Right lung (tissue), 5 donors: ENCODE data around the gene SERPINA6. TPM values are rescaled to one million over a fixed set of nuclear protein-coding genes. Genes with fewer than 3 reads are reported as not detected.
"Not testable (repeated sequence)": the region's sequence is repeated elsewhere in the genome, so short reads cannot be mapped to it uniquely, and the experiment has no call there.

ENCODE experiments used
- DNase-seq, 2 donors: peaks; one replicate each; pipeline ENCODE4 v3.0.0-alpha.2; 2013
- polyA plus RNA-seq, 5 donors: library from polyadenylated mRNA; unstranded; fragments of 120-200 nt; gene quantifications; one replicate each; pipeline versions ENCODE4 v1.2.1 to v1.2.3, GENCODE V29; 2013; ENCODE audit warnings: inconsistent platforms in 1 of 5, low replicate concordance in 1 of 5; ENCODE audit not compliant: insufficient read length in 5 of 5, insufficient read depth in 1 of 5

SERPINA6 gene
- polyA plus RNA-seq, 5 donors = 0.06 to 1.4 TPM; not detected in 3

DNA sequence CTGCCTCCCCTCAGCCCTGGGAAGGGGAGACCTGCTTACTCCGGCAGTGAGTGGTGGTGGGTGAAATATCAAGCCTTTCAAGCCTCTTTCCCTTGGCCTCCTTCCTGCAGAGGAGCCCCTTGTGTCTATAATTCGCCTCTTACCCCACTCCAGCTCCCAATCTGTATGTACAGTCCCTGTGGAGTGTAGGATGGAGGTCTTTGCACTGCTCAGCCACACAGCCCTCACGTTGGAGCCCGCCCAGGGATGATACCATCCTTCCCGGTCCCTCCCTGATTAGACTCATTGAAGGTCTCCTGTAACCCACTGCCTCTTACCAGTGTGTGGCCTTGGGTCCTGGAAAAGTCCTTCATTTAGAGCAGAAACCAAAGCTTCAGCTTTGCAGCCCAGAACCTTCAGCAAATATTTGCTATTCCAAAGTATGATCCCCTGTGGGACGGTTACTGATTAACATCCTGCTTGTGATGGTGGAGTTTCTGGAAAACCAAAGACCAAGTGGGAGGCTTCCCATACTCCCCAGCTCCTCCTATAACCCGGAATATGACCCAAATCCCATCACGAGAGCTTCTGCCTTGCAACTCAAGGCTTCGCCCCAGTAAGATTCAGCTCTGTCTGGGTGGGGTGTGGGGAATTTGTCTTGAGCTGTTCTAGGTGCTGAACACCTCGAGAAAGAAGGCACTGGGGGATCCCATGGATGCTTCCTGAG is 30.1 kb downstream of the SERPINA6 start, which contains the start of gene SERPINA10:
TSS of gene SERPINA10 (minus strand) at position 397 of the 706 bp plus-strand sequence. CDS start 2,675 bp downstream, outside the sequence.
- DNase-seq = no peak

DNA sequence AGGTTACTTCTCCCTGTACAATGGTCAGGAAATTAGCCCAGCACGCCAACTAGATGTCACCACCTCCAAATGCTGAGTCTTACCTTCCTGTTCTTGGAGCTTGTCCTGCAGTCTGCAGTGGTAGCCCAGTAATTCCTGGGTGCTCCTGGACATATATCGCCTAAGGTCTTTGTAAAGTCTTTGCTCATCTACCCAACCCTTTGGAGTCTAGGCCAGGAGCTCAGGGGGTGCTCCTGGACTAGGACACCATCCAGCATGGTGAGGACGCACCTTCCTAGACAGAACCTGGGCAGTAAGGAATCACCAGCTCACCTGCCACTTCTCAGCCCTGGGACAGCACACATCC is 30.6 kb downstream of the SERPINA6 start:
- no peak for DNase-seq

DNA sequence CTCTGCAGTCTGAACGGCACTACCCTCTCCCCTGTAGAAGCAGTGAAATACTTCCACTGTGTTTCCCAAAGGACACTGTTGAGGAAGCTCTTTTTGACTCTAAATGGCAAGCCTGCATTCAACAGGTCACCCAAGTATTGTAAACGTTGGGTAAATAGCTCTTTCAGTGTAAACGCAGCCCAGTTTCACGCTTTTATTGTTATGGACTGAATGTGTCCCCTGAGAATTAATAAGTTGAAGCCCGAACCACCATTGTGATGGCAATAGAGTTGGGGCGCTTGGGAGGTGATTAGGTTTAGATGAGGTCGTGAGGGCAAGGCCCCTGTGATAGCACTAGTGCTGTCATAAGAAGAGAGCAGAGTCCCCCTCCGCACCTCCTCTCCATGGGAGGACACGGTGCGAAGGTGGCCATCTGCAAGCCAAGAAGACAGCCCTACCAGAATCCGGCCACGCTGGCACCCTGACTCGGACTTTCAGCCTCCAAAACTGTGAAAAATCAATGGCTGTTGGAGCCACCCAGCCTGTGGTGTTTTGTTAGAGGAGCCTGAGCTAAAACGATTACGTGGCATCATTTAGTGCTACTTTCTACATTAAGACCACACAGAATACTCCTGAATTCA is 31.1 kb downstream of the SERPINA6 start:
- DNase-seq = no peak

DNA sequence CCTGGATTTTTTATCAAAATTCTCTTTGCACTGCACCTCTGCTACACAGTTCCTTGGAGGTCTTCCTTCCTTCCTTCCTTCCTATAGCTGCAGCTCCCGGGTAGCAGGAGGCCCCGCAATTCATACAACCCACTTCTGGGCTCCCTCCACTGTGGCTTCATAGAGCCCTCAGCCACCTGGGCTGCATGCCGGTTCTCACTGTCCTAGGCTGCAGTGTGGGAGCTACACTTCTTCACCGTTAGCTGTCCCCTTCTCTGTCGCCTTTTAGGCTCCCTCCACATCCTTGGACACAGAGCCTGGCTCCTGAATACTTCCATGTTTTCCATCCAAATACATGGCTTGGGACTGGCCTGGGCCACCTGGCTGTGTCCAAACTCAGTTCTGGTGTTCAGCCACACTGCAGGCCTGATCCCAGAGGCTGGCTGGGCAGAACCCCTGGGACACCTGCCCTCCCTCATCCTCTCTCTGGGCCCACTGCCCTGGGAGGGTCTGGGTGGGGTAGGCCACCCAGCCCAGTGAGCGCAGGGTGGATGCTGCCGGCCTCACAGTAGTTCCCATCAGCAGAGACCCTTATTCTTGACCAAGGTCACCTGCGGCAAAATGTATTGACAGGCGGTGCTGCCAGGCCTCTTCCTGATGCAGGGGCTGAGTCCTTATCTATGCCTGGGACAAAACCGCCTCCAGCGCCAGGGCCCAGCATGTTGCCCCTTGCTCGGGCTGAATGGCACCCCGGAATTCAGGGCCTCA is 31.8 kb downstream of the SERPINA6 start:
- no peak for DNase-seq

DNA sequence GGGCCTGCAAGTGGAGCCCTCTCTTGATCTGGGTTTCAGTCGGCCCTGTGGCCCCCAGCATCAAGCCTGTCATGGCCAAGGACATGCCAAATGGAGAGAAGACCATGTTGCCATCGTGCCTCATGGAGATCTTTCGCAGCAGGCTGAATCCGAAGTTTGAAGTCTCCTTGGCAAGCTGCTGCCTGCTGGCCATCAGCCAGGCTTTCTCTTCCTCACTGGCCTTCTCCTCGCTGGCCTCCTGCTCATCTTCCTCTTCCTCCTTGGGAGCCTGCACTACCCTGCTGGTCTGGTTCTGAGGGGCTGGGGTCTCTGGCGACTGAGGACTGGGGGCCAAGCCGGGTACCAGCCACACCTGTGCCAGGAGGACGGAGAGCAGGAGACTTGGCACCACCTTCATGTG is 32.9 kb downstream of the SERPINA6 start:
- no peak for DNase-seq

DNA sequence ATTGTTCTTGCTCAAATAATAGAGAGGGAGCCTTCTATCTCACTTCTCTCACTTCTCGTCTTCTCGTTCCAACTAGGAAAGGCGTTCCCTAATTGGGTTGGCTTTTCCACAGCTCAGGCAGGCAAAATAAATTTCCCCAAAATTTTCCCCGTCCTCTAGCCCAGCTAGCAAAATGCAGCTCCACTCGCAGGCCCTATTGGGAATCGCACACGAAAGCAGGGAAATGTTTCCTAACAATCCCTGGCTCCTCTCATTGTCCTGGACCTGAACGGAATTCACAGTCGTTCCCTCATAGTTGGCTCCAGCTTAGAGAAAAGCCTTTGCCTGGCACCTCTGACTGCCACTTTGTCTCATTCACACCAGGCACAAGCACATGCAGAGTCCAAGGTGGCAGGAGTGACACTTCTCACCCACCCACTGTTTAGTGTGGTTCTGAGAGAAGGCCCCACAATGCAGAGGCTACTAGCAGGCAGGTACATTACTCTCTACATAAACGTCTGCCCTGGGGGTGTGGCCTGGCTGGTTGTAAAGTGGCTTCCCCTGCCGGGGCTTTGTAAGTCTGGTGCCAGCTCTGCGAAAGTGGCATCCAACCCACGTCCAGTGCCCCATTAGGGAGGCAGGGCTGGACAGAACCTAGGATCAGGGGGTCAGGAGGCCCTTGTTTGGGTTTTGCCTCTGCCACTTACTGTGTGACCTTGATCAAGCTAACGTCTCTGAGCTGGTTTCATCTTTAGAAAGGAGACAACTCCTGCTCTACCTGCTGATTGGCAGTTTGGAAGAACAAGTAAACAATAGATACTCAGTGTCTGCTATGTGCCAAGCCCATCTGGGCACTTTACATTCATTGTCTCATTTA is 34.3 kb downstream of the SERPINA6 start:
- no peak for DNase-seq

DNA sequence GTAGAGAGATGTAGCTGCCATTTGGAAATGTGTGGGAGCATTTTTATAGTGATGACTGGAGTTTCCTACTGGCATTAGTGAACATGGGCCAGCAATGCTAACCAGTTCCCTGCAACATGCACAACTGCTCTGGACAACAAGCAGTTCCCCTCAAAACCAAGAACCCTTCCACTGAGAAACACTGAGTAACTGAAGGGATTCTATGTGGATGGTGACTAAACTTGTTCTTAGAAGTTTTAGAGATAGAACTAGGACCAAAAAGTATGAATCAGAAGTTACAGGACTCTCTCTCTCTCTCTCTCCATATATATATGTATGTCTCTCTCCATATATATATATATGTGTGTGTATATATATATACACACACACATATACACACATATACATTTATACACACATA is 38.0 kb downstream of the SERPINA6 start:
- DNase-seq = no peak

DNA sequence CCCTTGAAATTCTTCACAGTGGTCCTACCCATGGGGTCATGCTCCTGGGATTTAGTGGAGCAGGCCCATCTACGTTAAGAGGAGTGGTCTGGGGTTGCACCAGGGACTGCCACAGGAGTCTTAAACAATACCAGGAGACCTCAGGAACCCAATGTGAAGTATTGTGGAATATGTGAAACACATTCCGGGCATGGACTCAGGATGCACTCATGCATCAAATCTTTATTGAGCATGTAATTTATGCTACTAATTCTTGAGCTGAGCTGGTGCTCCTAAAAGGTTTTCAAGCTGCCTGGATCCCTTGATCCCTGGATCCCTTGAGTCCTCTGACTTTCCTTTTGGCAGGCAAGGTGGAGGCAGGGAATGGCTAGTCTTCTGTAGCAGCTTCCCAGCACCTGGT is 38.9 kb downstream of the SERPINA6 start:
- DNase-seq = no peak

DNA sequence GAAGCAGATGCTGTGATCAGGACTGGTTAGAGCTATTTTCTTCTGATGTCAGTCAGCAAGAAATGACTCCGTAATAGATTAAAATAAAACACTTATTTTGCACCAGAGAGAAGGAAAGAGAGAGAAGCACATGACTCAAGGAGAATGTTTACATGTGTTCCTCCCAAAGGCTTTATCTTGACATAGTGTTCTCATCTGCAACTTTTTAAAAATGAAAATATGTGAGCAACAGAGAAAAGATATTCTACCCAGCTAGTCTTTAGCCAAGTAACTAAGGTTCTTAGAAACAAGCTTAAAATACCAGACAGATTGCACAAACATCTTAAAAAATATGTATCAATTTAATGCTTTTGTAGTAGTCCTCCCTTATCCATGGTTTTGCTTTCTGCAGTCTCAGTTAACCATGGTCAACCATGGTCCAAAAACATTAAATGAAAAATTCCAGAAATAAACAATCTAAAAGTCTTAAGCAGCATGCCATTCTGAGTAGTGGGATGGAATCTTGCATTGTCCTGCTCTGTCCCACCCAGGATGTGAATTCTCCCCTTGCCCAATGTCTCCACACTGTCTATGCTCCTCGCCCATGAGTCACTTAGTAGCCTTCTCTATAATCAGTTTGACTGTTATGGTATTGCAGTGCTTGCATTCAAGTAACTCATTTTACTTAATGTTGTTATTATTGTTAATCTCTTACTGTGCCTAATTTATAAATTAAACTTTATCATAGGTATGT is 40.0 kb downstream of the SERPINA6 start:
- no peak for DNase-seq

DNA sequence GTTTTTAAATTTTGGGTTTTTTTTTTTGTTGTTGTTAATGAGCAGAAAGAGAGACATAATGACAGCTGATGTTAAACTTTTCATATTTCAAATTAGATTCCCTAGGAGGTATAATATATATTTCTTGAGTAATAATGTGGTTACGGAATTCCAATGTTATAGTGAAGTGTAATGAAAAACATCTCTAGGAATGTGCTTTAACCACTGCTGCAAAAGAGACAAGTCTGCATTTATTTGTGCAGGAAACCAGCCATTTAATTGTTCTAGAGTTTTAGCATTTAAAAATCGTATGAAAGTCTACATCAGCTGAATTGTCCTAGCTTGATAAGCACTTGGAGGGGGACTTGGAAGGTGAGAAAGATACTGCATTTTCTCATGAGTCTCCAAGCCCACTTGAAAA is 44.4 kb downstream of the SERPINA6 start:
- no peak for DNase-seq

DNA sequence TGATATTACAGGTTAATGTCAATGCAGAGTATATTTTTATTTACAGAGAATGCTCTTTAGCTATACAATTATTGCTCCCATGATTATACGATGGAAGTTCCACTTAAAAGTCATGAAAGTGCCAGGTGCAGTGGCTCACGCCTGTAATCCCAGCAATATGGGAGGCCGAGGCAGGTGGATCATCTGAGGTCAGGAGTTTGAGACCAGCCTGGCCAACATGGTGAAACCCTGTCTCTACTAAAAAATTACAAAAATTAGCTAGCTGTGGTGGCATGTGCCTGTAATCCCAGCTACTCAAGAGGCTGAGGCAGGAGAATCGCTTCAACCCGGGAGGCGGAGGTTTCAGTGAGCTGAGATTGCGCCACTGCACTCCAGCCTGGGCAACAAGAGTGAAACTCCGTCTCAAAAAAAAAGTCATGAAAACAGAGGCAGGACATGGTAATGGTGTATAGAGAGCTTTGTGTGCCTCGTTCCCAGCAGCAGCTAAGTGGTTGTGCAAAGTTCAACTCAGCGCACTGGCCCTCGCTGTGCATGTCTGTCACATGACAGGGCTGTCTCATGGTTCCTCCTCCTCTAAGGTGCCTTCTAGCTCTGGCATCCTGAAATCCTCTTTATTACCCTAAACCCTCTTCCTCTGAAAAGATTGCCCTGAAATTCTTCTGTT is 46.1 kb downstream of the SERPINA6 start:
- DNase-seq = not testable (repeated sequence)

DNA sequence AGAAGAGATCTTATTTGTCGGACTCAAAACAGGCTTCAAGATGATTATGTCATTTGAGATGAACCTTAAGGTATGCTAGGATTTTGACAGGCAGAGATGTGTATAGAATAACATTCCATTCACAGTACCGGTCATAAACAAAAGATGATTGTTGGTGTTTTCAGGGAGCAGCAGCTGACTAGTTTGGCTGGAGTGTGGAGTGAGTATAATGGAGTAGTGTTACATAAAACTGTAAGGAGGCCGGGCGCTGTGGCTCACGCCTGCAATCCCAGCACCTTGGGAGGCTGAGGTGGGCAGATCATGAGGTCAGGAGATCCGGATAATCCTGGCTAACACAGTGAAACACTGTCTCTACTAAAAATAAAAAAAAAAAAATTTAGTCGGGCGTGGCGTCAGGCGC is 54.0 kb downstream of the SERPINA6 start:
- no peak for DNase-seq

DNA sequence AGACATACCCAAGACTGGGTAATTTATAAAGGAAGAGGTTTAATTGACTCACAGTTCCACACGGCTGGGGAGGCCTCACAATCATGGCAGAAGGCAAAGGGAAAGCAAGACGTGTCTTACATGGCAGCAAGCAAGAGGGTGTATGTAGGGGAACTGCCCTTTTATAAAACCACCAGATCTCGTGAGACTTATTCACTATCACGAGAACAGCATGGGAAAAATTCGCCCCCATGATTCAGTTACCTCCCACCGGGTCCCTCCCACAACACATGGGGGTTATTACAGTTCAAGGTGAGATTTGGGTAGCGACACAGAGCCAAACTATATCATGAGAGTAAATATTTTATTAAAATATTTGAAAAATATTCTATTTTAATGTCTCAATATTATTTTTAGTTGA is 54.6 kb downstream of the SERPINA6 start:
- DNase-seq = not testable (repeated sequence)

DNA sequence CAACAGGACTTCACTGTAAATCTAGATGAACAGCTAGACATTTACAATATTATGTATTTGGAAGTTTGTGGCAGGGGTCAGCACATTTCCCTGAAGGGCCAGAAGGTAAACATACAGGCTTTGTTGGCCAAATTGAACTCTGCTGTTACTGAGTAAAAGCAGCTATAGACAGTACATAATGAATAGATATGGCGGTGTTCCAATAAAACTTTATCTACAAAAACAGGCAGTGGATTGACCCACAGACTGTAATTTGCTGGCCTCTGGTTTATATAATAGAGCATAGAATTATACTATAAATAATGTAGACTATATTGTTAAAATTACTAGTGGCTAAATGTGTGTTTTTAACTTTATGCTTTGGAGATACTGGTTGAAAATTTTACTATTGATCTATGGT is 55.8 kb downstream of the SERPINA6 start:
- DNase-seq = no peak

DNA sequence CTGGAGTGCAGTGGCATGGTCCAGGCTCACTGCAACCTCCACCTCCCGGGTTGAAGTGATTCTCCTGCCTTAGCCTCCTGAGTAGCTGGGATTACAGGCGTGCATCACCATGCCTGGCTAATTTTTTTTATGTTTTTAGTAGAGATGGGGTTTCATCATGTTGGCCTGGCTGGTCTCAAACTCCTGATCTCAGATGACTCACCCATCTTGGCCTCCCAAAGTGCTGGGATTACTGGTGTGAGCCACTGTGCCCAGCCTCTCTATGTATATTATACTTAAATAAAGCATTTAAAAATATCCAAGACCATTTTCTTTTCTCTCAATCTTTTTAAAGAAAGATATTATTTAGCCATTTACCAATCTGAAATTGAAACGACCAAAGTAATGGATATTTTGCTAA is 58.9 kb downstream of the SERPINA6 start:
- not testable (repeated sequence) for DNase-seq

Other genes starting within 250 kb of the SERPINA6 start
- gene DDX24, start 242.1 kb downstream of the SERPINA6 start, polyA plus RNA-seq = 100 to 1,000 TPM; 129 to 148 (median 139) TPM
- gene IFI27L1, start 242.0 kb downstream of the SERPINA6 start, polyA plus RNA-seq = 10 to 100 TPM; 23.2 to 31.4 (median 29.7) TPM
- 10 to 100 TPM; 16.3 to 32.2 (median 28.6) TPM for gene IFI27, start 212.6 kb downstream of the SERPINA6 start, polyA plus RNA-seq
- gene IFI27L2, start 193.7 kb downstream of the SERPINA6 start, polyA plus RNA-seq = 10 to 100 TPM; 29.9 to 42.4 (median 39.0) TPM
- gene PPP4R4, start 149.0 kb downstream of the SERPINA6 start, polyA plus RNA-seq = 1 to 10 TPM in 1 of 5 donors, under 1 TPM in 4; 0.54 to 1.1 (median 0.95) TPM
- under 1 TPM; 0.05 to 0.39 (median 0.08) TPM for gene SERPINA10, start 30.1 kb downstream of the SERPINA6 start, polyA plus RNA-seq
- gene SERPINA2, start 43.4 kb upstream of the SERPINA6 start, polyA plus RNA-seq = not detected
- 10 to 100 TPM in 1 of 5 donors, 1 to 10 TPM in 4; 4.6 to 98.6 (median 5.5) TPM for gene SERPINA1, start 65.3 kb upstream of the SERPINA6 start, polyA plus RNA-seq
- under 1 TPM in 1 of 5 donors, not detected in 4; 0.60 TPM for gene SERPINA11, start 129.5 kb upstream of the SERPINA6 start, polyA plus RNA-seq
- not detected for gene SERPINA9, start 152.9 kb upstream of the SERPINA6 start, polyA plus RNA-seq
- not detected for gene SERPINA12, start 186.1 kb upstream of the SERPINA6 start, polyA plus RNA-seq
- gene SERPINA4, start 238.1 kb upstream of the SERPINA6 start, polyA plus RNA-seq = 1 to 10 TPM; 1.1 to 2.7 (median 1.9) TPM